Esophagus squamous epithelium (tissue), 4 donors: Measurements from ENCODE around the gene KCNH8.

Experiments used
- POLR2A ChIP-seq, 4 donors: fragments of 450-650 bp; IDR thresholded peaks; one replicate each; pipeline ENCODE4 v1.6.1; 2017; ENCODE audit warnings: antibody characterized with exemption in 4 of 4, mild to moderate bottlenecking in 4 of 4, moderate library complexity in 3 of 4
- TF ChIP-seq, protein P1 (sequence below), 6 experiments: fragments of 450-650 bp in 4 of 6; fragments of 200-600 bp in 2 of 6; sonication (generic) in 2 of 6; IDR thresholded peaks; one replicate each; pipeline ENCODE4 v1.5.1; 2016 to 2019; ENCODE audit warnings: antibody characterized with exemption in 6 of 6, mild to moderate bottlenecking in 4 of 6, moderate library complexity in 4 of 6

DNA sequence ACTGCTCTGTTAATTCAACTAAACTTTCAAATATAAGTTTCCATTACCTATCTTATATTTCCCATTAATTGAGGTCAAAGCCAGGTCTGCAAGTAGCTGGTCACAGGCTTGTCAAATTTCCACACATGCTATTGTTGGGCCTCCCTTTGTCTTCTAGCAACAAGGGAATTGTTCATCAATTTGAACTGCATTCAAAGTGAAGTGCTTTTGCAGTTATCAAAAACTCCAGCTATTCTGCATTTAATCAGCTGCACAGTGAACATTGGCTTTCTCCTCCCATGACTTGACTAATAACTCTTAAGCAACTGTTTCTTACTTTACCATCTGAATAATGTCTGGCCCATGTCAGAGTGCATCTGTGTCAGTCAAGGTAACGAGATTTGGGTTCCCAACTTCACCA, 198.4 kb downstream of the KCNH8 start:
- TF ChIP-seq, protein P1, sequence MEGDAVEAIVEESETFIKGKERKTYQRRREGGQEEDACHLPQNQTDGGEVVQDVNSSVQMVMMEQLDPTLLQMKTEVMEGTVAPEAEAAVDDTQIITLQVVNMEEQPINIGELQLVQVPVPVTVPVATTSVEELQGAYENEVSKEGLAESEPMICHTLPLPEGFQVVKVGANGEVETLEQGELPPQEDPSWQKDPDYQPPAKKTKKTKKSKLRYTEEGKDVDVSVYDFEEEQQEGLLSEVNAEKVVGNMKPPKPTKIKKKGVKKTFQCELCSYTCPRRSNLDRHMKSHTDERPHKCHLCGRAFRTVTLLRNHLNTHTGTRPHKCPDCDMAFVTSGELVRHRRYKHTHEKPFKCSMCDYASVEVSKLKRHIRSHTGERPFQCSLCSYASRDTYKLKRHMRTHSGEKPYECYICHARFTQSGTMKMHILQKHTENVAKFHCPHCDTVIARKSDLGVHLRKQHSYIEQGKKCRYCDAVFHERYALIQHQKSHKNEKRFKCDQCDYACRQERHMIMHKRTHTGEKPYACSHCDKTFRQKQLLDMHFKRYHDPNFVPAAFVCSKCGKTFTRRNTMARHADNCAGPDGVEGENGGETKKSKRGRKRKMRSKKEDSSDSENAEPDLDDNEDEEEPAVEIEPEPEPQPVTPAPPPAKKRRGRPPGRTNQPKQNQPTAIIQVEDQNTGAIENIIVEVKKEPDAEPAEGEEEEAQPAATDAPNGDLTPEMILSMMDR (IDR thresholded peaks at IDR 0.05): no peak
- no peak for TF ChIP-seq POLR2A (IDR thresholded peaks at IDR 0.05)
